TTC549 (cell line): Measurements from ENCODE around the gene SI.
"Not testable (repeated sequence)": the region's sequence is repeated elsewhere in the genome, so short reads cannot be mapped to it uniquely, and the experiment has no call there.

Experiments
- FAIRE-seq: peaks from 2 replicates; lab custom pipeline; 2012; peaks lifted over from hg19 to GRCh38; lab: Jason Lieb, UNC

The SI gene

DNA sequence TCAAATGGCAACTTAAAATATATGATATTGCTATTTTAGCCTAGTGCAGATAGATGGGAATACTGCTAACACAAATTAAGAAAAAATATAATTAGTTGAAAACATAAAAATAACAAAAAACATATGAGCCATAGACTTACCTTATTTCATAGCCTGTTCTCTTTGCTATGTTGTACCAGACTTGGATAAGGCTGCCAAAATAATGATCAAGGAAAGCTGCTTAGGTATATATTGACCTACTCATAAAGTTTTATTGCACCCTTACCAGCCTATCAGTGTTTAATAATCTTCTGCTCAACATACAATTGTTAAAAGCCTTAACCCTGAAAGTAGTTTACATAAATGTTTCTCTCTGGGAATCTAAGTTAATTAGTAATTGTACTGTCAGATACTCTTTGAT, at the start of gene SI:
Gene SI (minus strand): TSS at position 204 of the 400 bp plus-strand sequence. CDS start 2,484 bp downstream, outside the sequence.
- FAIRE-seq: no peak

DNA sequence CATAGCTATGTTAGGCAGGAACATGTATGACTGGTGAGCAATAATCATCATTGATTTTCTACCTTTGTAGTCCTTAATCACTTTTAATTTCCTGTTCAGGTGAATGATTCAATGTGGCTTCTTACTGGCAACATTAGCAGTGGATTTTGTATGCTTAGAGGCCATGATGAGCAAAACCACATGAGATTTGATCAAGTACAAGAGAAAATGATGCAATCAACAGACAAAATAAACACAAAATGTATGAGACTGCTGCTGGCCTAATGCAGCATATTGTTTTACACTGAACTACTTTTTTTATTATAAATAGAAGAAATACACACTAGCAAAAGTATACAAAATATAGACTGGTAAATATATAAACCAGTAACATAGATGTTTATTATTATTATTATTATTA, 47.5 kb upstream of the SI start:
- FAIRE-seq: no peak

DNA sequence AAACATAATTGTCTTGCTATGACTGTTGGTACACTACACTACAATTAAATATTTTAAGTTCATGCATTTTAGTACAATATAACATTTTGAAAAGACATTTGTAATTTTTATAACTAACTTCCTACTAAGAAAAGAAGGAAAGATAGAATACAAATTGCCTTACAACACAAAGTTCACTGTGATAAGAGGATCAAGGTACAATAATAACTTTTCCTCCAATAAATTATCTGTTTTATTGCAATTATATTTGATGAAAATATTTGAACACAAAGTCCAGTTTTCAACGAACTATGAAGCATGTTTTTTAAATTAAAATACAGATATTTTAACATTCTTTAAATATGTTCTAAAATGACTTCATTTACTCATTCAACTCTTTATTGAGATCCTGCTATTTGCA, 33.1 kb upstream of the SI start:
- no peak for FAIRE-seq

DNA sequence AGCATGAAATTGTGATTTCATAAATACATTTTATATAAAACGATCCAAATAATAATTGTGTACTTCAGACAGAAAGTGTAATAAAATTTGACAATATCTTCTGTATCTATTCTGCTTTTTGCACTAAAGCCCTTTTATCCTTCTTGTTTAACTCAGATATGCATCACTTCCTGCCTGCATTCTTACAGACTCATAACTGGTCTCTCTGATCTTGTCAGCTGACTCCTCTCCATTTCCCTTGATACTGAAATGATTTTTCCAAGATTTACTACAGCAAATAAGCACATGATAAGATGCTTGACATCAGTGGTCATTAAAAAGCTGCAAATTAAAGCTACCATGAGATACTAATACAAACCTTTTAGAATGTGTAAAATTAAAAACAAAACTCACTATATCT, 25.3 kb upstream of the SI start:
- no peak for FAIRE-seq

DNA sequence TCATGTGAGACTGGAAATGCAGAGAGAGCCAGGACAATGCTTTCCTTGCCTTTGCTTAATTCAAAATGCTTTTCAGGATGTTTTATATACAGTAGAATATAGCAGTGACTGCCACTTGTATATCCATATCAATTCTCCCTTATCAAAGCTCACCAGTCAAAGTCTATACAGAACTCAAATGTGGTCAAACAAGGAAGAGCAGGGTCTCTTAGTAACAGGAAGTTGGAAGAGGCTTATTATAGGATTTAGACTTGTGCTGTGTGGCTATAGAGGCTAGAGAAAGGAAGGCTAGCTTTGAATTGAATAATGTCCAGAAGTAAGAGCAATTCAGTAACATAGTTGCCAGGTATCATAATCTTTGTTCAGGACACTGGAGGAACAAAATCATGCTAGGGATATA, 4.4 kb upstream of the SI start:
- no peak for FAIRE-seq

DNA sequence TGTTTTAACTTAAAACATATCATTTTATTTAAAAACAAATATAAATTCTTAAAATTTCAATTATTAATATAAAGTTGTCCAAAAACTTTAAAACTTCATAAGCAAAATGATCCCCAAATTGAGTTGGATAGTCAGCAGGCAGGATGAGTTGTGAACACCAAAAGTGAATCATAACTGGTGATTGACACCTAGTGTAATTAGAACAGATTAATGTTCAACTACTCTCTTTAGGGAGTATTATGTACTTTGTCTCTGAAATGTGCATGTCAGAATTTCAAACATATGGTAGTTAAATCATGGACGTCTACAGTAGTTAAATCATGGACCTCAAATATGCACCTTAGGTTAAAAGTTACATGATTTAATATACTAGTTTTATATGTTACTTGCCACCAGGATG, 2.9 kb upstream of the SI start:
- no peak for FAIRE-seq

DNA sequence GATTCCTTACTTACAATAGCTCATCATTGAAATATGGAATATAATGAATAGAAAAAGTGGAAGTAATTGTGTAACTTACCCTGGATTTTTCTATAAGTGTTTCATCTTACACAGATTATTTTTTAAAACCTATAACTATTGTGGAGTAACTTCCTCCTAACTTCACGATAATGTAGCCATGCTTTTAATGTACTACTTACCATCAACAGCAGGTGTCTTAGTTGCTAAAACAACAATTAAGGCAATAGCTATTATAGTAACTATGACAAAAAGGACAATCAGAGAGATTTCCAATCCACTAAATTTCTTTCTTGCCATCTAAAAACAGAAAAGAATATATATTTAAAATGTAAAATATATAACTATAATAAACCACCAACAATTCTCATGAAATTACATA, 2.6 kb downstream of the SI start:
- FAIRE-seq: no peak

DNA sequence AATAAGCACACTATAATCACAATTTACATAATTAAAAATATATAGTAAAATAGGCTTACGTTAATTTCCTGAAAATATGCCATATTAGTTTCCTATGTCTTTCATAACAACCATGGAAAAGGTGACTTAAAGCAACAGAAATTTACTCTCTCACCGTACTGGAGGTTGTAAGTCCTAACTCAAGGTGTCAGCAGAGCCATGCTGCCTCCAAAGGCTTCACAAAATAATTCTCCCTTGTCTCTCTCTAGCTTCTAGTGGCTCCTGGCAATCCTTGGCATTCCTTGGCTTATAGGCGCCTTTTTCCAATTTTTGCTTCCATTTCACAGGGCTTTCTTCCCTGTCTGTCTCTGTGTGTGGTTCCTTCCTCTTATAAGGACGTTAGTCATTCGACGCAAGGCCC, 7.6 kb downstream of the SI start:
- no peak for FAIRE-seq

DNA sequence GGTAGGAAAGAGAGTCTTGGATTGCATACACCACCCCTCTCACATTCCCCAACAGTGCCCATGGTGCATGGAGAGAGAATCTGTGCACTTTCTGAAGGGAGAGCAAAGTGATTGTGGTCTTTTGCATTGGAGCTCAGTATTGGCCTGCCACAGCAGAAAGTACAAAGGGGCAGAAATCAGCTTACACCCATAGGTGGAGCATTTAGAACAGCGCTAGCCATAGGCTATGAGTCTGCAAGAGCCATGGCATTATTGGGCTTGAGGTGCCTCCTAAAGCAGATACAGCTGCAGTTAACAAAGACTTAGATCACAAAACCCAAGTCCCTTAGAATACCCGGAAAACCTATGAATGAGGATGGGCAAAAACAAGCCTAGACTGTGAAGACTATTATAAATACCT, 21.8 kb downstream of the SI start:
- no peak for FAIRE-seq

DNA sequence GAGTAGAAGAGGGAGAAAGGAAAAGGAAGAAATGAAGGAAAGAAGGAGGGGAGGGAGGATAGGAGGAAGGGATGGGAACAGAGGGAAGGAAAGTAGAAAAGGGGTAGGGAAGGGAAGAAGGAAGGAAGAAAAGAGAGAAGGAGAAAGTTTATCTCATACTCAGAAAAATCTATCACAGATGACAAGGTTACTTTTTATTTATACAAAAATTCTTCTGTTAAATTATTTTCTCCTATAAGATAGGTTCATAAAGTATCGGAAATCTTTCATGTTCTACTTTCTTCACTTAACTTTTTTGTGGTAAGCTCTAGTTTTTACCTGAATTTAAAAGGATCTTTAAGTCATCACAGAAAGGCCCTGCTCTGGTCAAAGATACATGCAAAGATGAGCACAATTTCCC, 38.1 kb downstream of the SI start:
- no peak for FAIRE-seq

DNA sequence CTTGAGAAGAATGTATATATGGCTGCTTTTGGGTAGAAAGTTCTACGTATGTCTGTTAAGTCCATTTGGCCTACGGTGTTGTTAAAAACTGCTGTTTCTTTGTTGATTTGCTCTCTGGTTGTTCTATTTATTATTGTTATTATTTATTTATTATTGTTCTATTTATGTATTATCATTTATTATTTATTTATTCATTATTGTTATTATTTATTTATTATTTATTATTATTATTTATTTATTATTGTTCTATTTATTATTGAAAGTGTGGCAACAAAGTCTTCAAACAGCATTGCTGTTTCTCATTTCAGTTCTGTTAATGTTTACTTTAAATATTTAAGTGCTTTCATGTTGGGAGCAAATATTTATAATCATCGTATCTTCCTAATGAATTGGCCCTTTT, 66.7 kb downstream of the SI start:
- peak; percentile 22 for FAIRE-seq

DNA sequence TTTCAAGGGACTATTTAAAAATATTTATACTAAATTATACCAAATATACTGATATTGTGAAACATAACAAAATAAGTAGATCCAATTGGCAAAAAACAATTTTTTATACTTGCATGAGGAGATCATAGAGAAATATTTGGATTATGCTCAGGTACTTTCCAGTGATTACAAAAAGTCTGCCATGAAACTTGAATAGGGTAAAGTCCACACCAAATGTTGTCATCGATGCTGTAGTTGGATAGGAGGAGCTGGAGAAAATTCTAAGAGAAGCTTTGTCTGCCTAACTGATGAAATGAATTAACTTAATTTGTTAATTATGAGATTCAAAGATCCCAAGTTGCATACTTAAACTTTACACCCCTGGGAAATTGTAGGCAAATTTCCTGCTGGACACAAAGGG, 93.3 kb downstream of the SI start:
- no peak for FAIRE-seq

DNA sequence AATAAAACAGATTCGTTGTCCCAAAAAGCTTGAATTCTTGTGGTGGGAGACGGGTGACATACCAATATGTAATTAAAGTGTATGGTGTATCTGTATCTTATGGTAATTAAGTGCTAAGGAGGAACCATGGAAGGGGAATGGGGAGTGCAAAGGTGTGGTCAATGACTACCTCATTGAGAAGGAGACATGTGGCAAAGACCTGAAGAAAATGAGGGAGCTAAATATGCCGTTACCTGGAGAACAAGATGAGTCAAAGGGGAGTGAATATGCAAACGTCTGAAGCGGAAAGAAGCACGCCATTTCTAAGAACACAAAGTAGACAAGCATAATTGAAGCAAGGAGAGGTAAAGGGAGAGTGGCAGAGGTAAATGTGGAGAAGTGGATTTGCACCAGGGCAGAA, 115.7 kb downstream of the SI start:
- no peak for FAIRE-seq

DNA sequence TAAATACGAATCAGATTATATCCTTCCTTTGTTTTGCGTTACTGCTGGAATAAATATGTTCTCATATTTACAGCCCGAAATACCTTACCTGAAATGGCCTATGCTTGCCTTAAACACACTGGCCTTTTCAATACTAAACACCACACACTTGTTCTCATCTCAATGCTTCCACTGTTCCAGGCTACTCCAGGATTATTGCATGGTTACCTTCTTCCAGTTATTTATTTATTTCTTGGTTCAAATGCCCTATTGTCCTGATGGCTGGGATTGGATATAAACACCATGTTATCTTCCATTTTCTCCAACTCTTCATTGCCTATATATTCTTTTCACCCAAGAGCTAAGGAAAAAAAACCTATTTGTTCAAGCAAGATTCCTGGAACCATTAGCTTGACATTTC, 125.3 kb downstream of the SI start:
- FAIRE-seq: no peak

DNA sequence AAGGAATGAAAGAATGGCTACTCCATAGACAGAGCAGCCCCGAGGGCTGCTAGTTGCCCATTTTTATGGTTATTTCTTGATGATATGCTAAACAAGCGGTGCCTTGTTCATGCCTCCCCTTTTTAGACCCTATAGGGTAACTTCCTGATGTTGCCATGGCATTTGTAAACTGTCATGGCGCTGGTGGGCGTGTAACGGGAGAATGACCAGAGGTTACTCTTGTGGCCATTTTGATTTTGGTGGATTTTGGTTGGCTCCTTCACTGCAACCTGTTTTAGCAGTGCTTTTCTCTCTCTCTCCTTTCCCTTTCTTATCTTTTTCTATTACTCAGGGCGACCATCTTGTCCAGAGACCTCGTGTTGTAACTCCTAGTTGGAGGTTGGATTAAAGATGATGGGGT, 126.9 kb downstream of the SI start:
- not testable (repeated sequence) for FAIRE-seq

DNA sequence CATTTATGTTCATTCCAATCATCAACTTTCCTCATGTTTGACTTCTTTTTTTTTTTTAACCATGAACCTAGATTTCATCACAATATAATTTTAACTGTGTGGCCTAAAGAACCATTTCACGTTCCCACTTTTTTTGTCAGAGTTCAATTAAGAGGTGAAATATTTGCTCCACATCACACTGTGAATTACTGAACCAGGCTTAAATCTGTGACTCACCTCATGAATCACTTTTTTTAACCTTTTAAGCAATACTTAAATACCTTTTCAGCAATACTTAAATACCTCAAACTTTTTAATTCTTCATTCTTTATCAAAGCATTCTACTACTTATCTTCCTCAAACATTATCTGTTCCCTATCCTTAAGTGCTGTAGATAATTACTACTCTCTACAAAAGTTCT, 137.6 kb downstream of the SI start:
- FAIRE-seq: no peak

DNA sequence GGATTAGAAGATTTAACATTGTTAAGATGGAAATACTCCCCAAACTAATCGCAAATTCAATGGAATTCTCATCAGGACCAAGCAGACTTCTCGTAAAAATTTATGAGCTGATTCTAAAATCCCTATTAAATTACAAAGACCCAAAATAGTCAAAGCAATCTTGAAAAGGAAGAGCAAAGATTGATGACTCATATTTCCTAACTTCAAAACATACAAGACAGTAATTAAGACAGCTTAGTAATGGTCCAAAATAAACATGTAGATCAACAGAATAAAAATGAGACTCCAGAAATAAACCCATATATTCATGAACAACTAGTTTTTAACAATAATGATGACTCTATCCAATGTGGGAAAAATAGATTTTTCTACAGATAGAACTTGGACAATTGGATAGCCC, 148.7 kb downstream of the SI start:
- FAIRE-seq: no peak
